PC-3 (cell line): ENCODE data around the gene ATG4A. TPM values are rescaled to one million over a fixed set of nuclear protein-coding genes. Genes with fewer than 3 reads are reported as not detected.

ENCODE experiments used
- ATAC-seq: fragments of 200-7000 bp; cut with Tn5 transposase; 2 replicates; pipeline ENCODE4 v1.9.1; 2020; ENCODE audit warnings: mild to moderate bottlenecking, moderate library complexity
- BruUV-seq: library from RNA; stranded (reverse); fragments of 400-500 nt; replicated peaks from 2 replicates; lab custom pipeline; 2021; lab: Mats Ljungman, UMichigan
- CTCF ChIA-PET: fragments of 300-600 bp; sonication (Branson Sonifier 250); formaldehyde crosslinking; loops from one replicate; lab custom pipeline; 2022; ENCODE audit warnings: antibody characterized with exemption; lab: Charles Lee
- POLR2A ChIA-PET: fragments of 300-600 bp; sonication (Branson Sonifier 250); formaldehyde crosslinking; loops from one replicate; lab custom pipeline; 2022; ENCODE audit warnings: antibody characterized with exemption; ENCODE audit not compliant: unreplicated experiment; lab: Charles Lee
- DNase-seq: peaks from one replicate; pipeline ENCODE4 v3.0.0-alpha.2; 2015
- H2AFZ ChIP-seq: fragments of 300-600 bp; sonication (generic); 2 replicates; pipeline ENCODE4 v1.6.0; 2016; ENCODE audit warnings: antibody characterized with exemption, low read length
- H3F3A ChIP-seq: fragments of 300-600 bp; sonication (generic); one replicate; pipeline ENCODE4 v1.6.0; 2017; ENCODE audit warnings: antibody characterized with exemption, low read length, control low read depth, mild to moderate bottlenecking; ENCODE audit not compliant: unreplicated experiment
- H3K27ac ChIP-seq: fragments of 300-600 bp; sonication (generic); 2 replicates; pipeline ENCODE4 v1.5.1; 2016; ENCODE audit warnings: mild to moderate bottlenecking, low read length
- H3K27me3 ChIP-seq: fragments of 300-600 bp; sonication (generic); 2 replicates; pipeline ENCODE4 v1.6.1; 2016; ENCODE audit warnings: low read length, mixed read lengths
- H3K36me3 ChIP-seq: fragments of 300-600 bp; sonication (generic); 2 replicates; pipeline ENCODE4 v1.6.1; 2016; ENCODE audit warnings: low read depth, mixed run types, low read length, mixed read lengths
- H3K4me1 ChIP-seq: fragments of 300-600 bp; sonication (generic); 2 replicates; pipeline ENCODE4 v1.5.1; 2016; ENCODE audit warnings: low read length; ENCODE audit not compliant: insufficient read depth
- H3K4me2 ChIP-seq: fragments of 300-600 bp; sonication (generic); 2 replicates; pipeline ENCODE4 v1.6.0; 2016; ENCODE audit warnings: low read length
- H3K4me3 ChIP-seq: fragments of 300-600 bp; sonication (generic); 2 replicates; pipeline ENCODE4 v1.5.1; 2016; ENCODE audit warnings: mild to moderate bottlenecking, low read length, mixed read lengths
- H3K79me2 ChIP-seq: fragments of 300-600 bp; sonication (generic); 2 replicates; pipeline ENCODE4 v1.6.1; 2017; ENCODE audit warnings: low read length, mixed read lengths
- H3K9ac ChIP-seq: fragments of 300-600 bp; sonication (generic); 2 replicates; pipeline ENCODE4 v1.6.0; 2016; ENCODE audit warnings: mild to moderate bottlenecking, low read length
- H3K9me2 ChIP-seq: fragments of 300-600 bp; sonication (generic); replicated peaks from 2 replicates; pipeline ENCODE4 v1.6.1; 2016; ENCODE audit warnings: mixed run types, low read length, mixed read lengths
- H3K9me3 ChIP-seq: fragments of 300-600 bp; sonication (generic); 2 replicates; pipeline ENCODE4 v1.6.1; 2016; ENCODE audit warnings: low read length, mixed read lengths
- H4K20me1 ChIP-seq: fragments of 300-600 bp; sonication (generic); 2 replicates; pipeline ENCODE4 v1.6.1; 2016; ENCODE audit warnings: low read length, mixed read lengths
- CTCF ChIP-seq: fragments of 300-600 bp; sonication (generic); conservative IDR thresholded peaks from 2 replicates; pipeline ENCODE4 v1.5.1; 2017; ENCODE audit warnings: antibody characterized with exemption, low read depth, mild to moderate bottlenecking, low read length
- EZH2 ChIP-seq: fragments of 300-600 bp; sonication (generic); IDR thresholded peaks from one replicate; pipeline ENCODE4 v1.6.1; 2017; ENCODE audit warnings: antibody characterized with exemption, mild to moderate bottlenecking, low read length; ENCODE audit not compliant: unreplicated experiment
- EZH2phosphoT487 ChIP-seq: fragments of 300-600 bp; sonication (generic); IDR thresholded peaks from 2 replicates; pipeline ENCODE4 v1.6.1; 2018; ENCODE audit warnings: mild to moderate bottlenecking, antibody characterized with exemption, low read length, borderline replicate concordance
- intact Hi-C: fragments of 100-400 bp; cut with micrococcal nuclease; formaldehyde crosslinking; loops from 2 replicates; pipeline ENCODE4 v1.9.0; 2023
- total RNA-seq: library from RNA; depleted of rRNA; stranded (reverse); fragments of >200 nt; gene quantifications from 2 replicates; pipeline ENCODE4 v1.2.3, GENCODE V29; 2014

The ATG4A gene
- total RNA-seq, 1 experiment from 2014 or later = 15.0 TPM

DNA sequence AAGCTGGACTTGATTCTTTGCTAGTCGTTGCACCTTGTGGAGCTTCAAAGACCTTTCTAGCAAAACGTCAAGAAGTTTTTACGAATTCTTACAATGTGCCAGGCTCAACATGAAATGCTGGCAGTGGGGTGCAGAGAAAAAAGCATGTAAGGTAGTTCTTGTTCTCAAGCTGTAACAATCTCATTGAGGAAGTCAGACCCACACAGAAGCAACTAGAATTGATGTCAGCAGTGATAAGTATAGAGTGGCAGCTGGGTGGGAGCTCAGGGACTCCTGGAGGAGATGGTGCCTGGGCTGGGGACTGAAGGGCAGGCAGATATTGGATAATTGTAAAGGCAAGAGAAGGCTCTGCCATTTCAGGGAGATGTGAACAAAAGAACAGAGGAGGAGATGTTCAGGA is 82.3 kb downstream of the ATG4A start:
- ATAC-seq = no peak
- H3K79me2 ChIP-seq = no peaks in the 10 kb centered on the region
- H3K4me3 ChIP-seq = no peak overlapping the region
- peaks cover 13% of the 10 kb centered on the region for H3K4me1 ChIP-seq
- H3K27ac ChIP-seq = no peak overlapping the region
- no peaks in the 10 kb centered on the region for H4K20me1 ChIP-seq
- H2AFZ ChIP-seq = no peak overlapping the region
- POLR2A ChIA-PET = interaction anchor here (0.6 kb wide), 1 partner anchor 539 kb away, joined by 3 read pairs; no protein-coding TSS in a partner anchor
- no peaks in the 10 kb centered on the region for H3K9me3 ChIP-seq
- no peak overlapping the region for H3K4me2 ChIP-seq
- H3K9me2 ChIP-seq = no peaks in the 10 kb centered on the region
- no peaks in the 10 kb centered on the region for H3K36me3 ChIP-seq
- no TSS peak for BruUV-seq
- no peak for TF ChIP-seq CTCF
- no peak for TF ChIP-seq EZH2
- no peak for TF ChIP-seq EZH2phosphoT487
- no peak for DNase-seq
- no peaks in the 10 kb centered on the region for H3F3A ChIP-seq
- CTCF ChIA-PET = no interaction called here
- no peak overlapping the region for H3K9ac ChIP-seq
- intact Hi-C loops = no loop called here
- no peaks in the 10 kb centered on the region for H3K27me3 ChIP-seq

DNA sequence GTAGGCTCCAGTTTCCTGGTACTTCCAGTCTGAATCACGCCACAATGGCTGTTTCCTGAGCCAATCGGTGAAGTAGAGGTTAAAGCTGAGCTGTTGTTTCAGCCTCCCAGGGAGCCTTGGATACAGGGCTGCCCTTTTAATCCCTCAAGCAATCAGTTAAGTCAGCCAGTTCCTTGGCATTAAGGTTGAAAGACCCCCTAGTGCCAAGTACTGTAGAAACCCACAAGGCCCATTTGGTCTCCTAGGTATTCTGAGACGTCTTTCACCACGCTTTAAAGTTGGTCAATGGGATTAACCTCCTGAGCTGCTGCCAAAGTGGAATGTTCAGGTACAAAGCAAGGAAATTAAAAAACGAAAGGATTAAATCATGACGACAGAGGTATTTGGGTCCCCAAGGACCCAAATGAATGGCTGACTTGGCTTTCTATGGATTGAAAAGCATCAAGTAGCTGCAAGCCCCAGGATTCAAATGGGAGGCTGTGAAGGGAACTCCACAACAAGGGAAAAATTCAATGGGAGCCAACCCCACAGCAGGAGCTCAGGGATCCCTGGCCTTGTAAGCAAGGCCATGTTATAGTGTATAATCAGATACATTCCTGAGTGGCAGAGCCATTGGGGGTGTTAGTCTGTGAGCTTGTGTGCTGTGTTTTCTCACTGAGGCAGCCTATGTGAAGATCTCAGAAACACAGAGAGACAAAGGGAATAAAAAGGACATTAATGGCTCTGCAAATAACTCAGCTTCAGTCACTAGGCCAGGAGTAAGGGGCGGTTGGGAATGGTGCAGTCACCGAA is 86.0 kb downstream of the ATG4A start:
- ATAC-seq (no peak), DNase-seq (no peak)
- Histone ChIP-seq H3K4me1 (peaks cover 13% of the 10 kb centered on the region), H3F3A (no peaks in the 10 kb centered on the region), H3K9me3 (no peaks in the 10 kb centered on the region), H3K4me2 (no peak overlapping the region), H2AFZ (no peak overlapping the region), H3K9me2 (no peaks in the 10 kb centered on the region), H3K27ac (no peak overlapping the region), H3K9ac (no peak overlapping the region), H3K79me2 (no peaks in the 10 kb centered on the region), H3K36me3 (no peaks in the 10 kb centered on the region), H4K20me1 (no peaks in the 10 kb centered on the region), H3K4me3 (no peak overlapping the region), H3K27me3 (no peaks in the 10 kb centered on the region)
- POLR2A ChIA-PET = no interaction called here
- CTCF ChIA-PET = no interaction called here
- intact Hi-C loops = no loop called here
- TF ChIP-seq CTCF (no peak), EZH2phosphoT487 (no peak), EZH2 (no peak)
- BruUV-seq = no TSS peak

DNA sequence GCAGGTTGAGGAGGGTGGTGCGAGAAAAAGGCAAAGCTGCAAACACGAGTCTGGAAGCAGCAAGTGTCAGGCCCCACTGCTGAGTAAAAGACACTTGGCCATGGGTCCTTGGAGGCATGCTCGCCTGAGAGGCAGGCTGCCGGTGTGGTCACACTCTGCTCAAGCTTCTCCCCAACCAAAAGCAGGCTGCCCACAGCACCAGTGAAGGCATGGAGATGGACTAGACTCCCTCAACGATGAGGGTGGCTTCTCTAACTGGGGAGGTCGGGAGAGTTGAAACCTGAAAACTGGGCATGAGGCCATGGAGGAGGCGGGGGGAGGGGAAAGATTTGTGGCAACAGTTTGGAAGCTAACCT is 86.5 kb downstream of the ATG4A start:
- no peak for ATAC-seq

More for the DNA sequence above, 86.5 kb downstream of the ATG4A start:
- Histone ChIP-seq H2AFZ (no peak overlapping the region), H3K4me3 (no peak overlapping the region), H3K27me3 (no peaks in the 10 kb centered on the region), H3F3A (no peaks in the 10 kb centered on the region), H3K9me2 (no peaks in the 10 kb centered on the region), H3K4me2 (no peak overlapping the region), H3K36me3 (no peaks in the 10 kb centered on the region), H3K9ac (no peak overlapping the region), H3K27ac (no peak overlapping the region), H4K20me1 (no peaks in the 10 kb centered on the region), H3K79me2 (no peaks in the 10 kb centered on the region), H3K9me3 (no peaks in the 10 kb centered on the region), H3K4me1 (peaks cover 9% of the 10 kb centered on the region)
- no peak for TF ChIP-seq CTCF
- no peak for TF ChIP-seq EZH2phosphoT487
- TF ChIP-seq EZH2 = no peak
- CTCF ChIA-PET = no interaction called here
- POLR2A ChIA-PET = no interaction called here
- DNase-seq = no peak
- no TSS peak for BruUV-seq
- intact Hi-C loops = no loop called here
